HCT116 (cell line): ENCODE results near the gene PRICKLE1. TPM values are rescaled to one million over a fixed set of nuclear protein-coding genes. Genes with fewer than 3 reads are reported as not detected.

Experiments used
- ATAC-seq: fragments of 200-7000 bp; cut with Tn5 transposase; 2 replicates; pipeline ENCODE4 v1.9.1; 2020; ENCODE audit warnings: mild to moderate bottlenecking, moderate library complexity
- BruUV-seq: library from RNA; stranded (reverse); fragments of 400-500 nt; replicated peaks from 2 replicates; lab custom pipeline; 2021; lab: Mats Ljungman, UMichigan
- CTCF ChIA-PET: fragments of 300-600 bp; sonication (Branson Sonifier 250); formaldehyde crosslinking; loops from one replicate; lab custom pipeline; 2021; ENCODE audit warnings: antibody characterized with exemption; lab: Charles Lee
- POLR2A ChIA-PET: fragments of 300-600, 350-600 bp; sonication (Branson Sonifier 250); formaldehyde crosslinking; loops from one replicate; lab custom pipeline; 2021; ENCODE audit warnings: antibody characterized with exemption; lab: Charles Lee
- RAD21 ChIA-PET, 2 experiments: fragments of 300-600 bp; sonication (Branson Sonifier 250); formaldehyde crosslinking; loops; one replicate each; lab custom pipeline; 2023; ENCODE audit warnings: low total read pairs in 2 of 2; ENCODE audit not compliant: uncharacterized antibody in 2 of 2, unreplicated experiment in 2 of 2, low non-redundant PET in 1 of 2; lab: Charles Lee
- DNase-seq: peaks from one replicate; pipeline ENCODE4 v3.0.0-alpha.2; 2010; ENCODE audit warnings: low read depth, low spot score
- H2AFZ ChIP-seq: fragments of 200-600 bp; shearing (Covaris generic), sonication (generic); 2 replicates; pipeline ENCODE4 v1.6.1; 2017; ENCODE audit warnings: low read depth, mixed run types, mixed read lengths, antibody characterized with exemption, low read length; ENCODE audit not compliant: poor library complexity, severe bottlenecking
- H3K27ac ChIP-seq: 2 replicates; pipeline ENCODE4 v1.5.1; 2012; ENCODE audit warnings: low read depth, low read length
- H3K27me3 ChIP-seq: fragments of 200-600 bp; sonication (generic); 2 replicates; pipeline ENCODE4 v1.6.1; 2016; ENCODE audit warnings: mixed run types, low read length, mixed read lengths; ENCODE audit not compliant: insufficient read depth
- H3K36me3 ChIP-seq, 2 experiments: fragments of 200-500 bp in 1 of 2; fragments of 200-600 bp in 1 of 2; sonication (Bioruptor generic) in 1 of 2; sonication (generic) in 1 of 2; 2 replicates each; pipeline versions ENCODE4 v1.5.1 to v1.6.1; 2014 to 2016; ENCODE audit warnings: low read length in 2 of 2, inconsistent platforms in 1 of 2, mixed read lengths in 1 of 2, mixed run types in 1 of 2; ENCODE audit not compliant: insufficient read depth in 2 of 2, control insufficient read depth in 1 of 2
- H3K4me1 ChIP-seq, 2 experiments: fragments of 200-600 bp in 1 of 2; sonication (generic) in 1 of 2; 2 replicates each; pipeline versions ENCODE4 v1.5.1 to v1.6.1; 2012 to 2017; ENCODE audit warnings: low read length in 2 of 2, inconsistent platforms in 1 of 2, mild to moderate bottlenecking in 1 of 2, mixed read lengths in 1 of 2, mixed run types in 1 of 2, moderate library complexity in 1 of 2; ENCODE audit not compliant: insufficient read depth in 2 of 2, control insufficient read depth in 1 of 2
- H3K4me2 ChIP-seq: fragments of 200-600 bp; sonication (generic); 2 replicates; pipeline ENCODE4 v1.6.1; 2017; ENCODE audit warnings: mixed run types, low read length, mixed read lengths
- H3K4me3 ChIP-seq, 2 experiments: fragments of 200-600 bp in 1 of 2; sonication (generic) in 1 of 2; replicated peaks in 1 of 2; 2 replicates each; pipeline ENCODE4 v1.5.1; 2011 to 2016; ENCODE audit warnings: low read length in 2 of 2, control low read depth in 1 of 2, low read depth in 1 of 2, mild to moderate bottlenecking in 1 of 2, mixed read lengths in 1 of 2, mixed run types in 1 of 2
- H3K79me2 ChIP-seq: fragments of 200-600 bp; sonication (generic); 2 replicates; pipeline ENCODE4 v1.6.1; 2017; ENCODE audit warnings: mild to moderate bottlenecking, mixed run types, low read length, moderate library complexity, mixed read lengths; ENCODE audit not compliant: insufficient read depth
- H3K9ac ChIP-seq: fragments of 200-600 bp; sonication (generic); 2 replicates; pipeline ENCODE4 v1.6.1; 2016; ENCODE audit warnings: low read length, mixed read lengths
- H3K9me2 ChIP-seq: fragments of 200-600 bp; sonication (generic), shearing (Covaris generic); 2 replicates; pipeline ENCODE4 v1.6.1; 2017; ENCODE audit warnings: mixed run types, mild to moderate bottlenecking, moderate library complexity; ENCODE audit not compliant: insufficient read depth
- H3K9me3 ChIP-seq, 2 experiments: fragments of 200-500 bp in 1 of 2; fragments of 200-600 bp in 1 of 2; sonication (Bioruptor generic) in 1 of 2; sonication (generic) in 1 of 2; 2 replicates each; pipeline ENCODE4 v1.6.1; 2014 to 2017; ENCODE audit warnings: low read length in 2 of 2, mixed read lengths in 2 of 2, inconsistent platforms in 1 of 2, low read depth in 1 of 2, mild to moderate bottlenecking in 1 of 2, mixed run types in 1 of 2, moderate library complexity in 1 of 2; ENCODE audit not compliant: control insufficient read depth in 1 of 2, insufficient read depth in 1 of 2
- H4K20me1 ChIP-seq: fragments of 200-600 bp; sonication (generic), shearing (Covaris generic); 2 replicates; pipeline ENCODE4 v1.6.1; 2017; ENCODE audit warnings: mixed run types, mild to moderate bottlenecking, moderate library complexity; ENCODE audit not compliant: insufficient read depth
- EGR1 ChIP-seq: IDR thresholded peaks from 2 replicates; pipeline ENCODE4 v1.6.1; 2012; ENCODE audit warnings: low read depth
- ELF1 ChIP-seq: IDR thresholded peaks from 2 replicates; pipeline ENCODE4 v1.6.1; 2012; ENCODE audit warnings: low read depth, borderline replicate concordance
- EZH2 ChIP-seq: fragments of 200-600 bp; sonication (generic); IDR thresholded peaks from 2 replicates; pipeline ENCODE4 v1.6.1; 2017; ENCODE audit warnings: antibody characterized with exemption, mixed run types
- EZH2phosphoT487 ChIP-seq: fragments of 200-600 bp; IDR thresholded peaks from 2 replicates; pipeline ENCODE4 v1.6.1; 2018; ENCODE audit warnings: antibody characterized with exemption, borderline replicate concordance
- JUND ChIP-seq: IDR thresholded peaks from 2 replicates; pipeline ENCODE4 v1.6.1; 2012
- POLR2AphosphoS5 ChIP-seq: IDR thresholded peaks from 2 replicates; pipeline ENCODE4 v1.6.1; 2011; ENCODE audit warnings: mild to moderate bottlenecking, low read depth, low read length, moderate library complexity
- RAD21 ChIP-seq: IDR thresholded peaks from 2 replicates; pipeline ENCODE4 v1.6.1; 2012; ENCODE audit warnings: low read depth, mild to moderate bottlenecking
- SIN3A ChIP-seq: IDR thresholded peaks from 2 replicates; pipeline ENCODE4 v1.6.1; 2012; ENCODE audit warnings: low read depth
- SRF ChIP-seq: IDR thresholded peaks from 2 replicates; pipeline ENCODE4 v1.6.1; 2012; ENCODE audit warnings: low read depth
- TCF7L2 ChIP-seq: IDR thresholded peaks from 2 replicates; pipeline ENCODE4 v1.7.0; 2011; ENCODE audit warnings: borderline replicate concordance, inconsistent platforms; ENCODE audit not compliant: insufficient read depth, insufficient read length; ENCODE audit errors: extremely low read depth
- intact Hi-C: fragments of 100-400 bp; cut with micrococcal nuclease; formaldehyde crosslinking; loops from 2 replicates; pipeline ENCODE4 v1.10.0; 2022
- total RNA-seq: library from RNA; stranded (reverse); gene quantifications from one replicate; pipeline ENCODE4 v1.2.1, GENCODE V29; 2021; ENCODE audit not compliant: unreplicated experiment
- TF ChIP-seq, protein P1 (sequence below): IDR thresholded peaks from 2 replicates; pipeline ENCODE4 v1.6.1; 2012; ENCODE audit warnings: low read depth

The PRICKLE1 gene
- total RNA-seq, 1 experiment from 2014 or later = 1.3 TPM

DNA sequence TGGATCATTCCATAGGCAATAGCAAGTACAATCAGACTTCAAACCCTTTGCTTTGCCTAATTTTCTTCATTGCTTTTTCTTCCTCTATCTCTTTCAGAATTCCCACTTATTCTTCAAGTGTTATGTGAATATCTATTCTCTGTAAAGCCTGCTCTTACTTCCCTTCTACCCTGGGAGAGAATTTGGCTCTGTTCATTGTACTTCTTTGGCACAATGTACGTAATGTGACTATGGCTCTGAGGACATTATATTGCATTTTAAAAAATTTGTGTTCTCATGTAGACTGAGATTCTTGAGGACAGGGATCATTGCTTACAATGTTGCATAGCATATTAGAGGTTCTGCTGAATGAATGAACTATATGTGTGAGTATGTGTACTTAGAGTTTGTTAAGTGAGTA is 16.9 kb upstream of the PRICKLE1 start:
- no TSS peak for BruUV-seq
- Histone ChIP-seq H3K9me2 (no peaks in the 10 kb centered on the region), H3K4me2 (no peak overlapping the region), H3K36me3 (no peaks in the 10 kb centered on the region), H3K4me1 (peaks cover 0 to 7% of the 10 kb centered on the region in 2 experiments; a peak in 1 of 4 replicates), H3K27me3 (no peaks in the 10 kb centered on the region), H3K79me2 (no peaks in the 10 kb centered on the region), H2AFZ (no peak overlapping the region), H3K9ac (no peak overlapping the region), H3K4me3 (no peak overlapping the region), H3K27ac (no peak overlapping the region), H4K20me1 (no peaks in the 10 kb centered on the region), H3K9me3 (no peaks in the 10 kb centered on the region)
- DNase-seq (no peak), ATAC-seq (no peak)
- CTCF ChIA-PET = no interaction called here
- intact Hi-C loops = no loop called here
- TF ChIP-seq RAD21 (no peak), JUND (no peak), ELF1 (no peak), TCF7L2 (no peak), SRF (no peak), SIN3A (no peak), POLR2AphosphoS5 (no peak), EZH2 (no peak), EGR1 (no peak), EZH2phosphoT487 (no peak)
- TF ChIP-seq, protein P1, sequence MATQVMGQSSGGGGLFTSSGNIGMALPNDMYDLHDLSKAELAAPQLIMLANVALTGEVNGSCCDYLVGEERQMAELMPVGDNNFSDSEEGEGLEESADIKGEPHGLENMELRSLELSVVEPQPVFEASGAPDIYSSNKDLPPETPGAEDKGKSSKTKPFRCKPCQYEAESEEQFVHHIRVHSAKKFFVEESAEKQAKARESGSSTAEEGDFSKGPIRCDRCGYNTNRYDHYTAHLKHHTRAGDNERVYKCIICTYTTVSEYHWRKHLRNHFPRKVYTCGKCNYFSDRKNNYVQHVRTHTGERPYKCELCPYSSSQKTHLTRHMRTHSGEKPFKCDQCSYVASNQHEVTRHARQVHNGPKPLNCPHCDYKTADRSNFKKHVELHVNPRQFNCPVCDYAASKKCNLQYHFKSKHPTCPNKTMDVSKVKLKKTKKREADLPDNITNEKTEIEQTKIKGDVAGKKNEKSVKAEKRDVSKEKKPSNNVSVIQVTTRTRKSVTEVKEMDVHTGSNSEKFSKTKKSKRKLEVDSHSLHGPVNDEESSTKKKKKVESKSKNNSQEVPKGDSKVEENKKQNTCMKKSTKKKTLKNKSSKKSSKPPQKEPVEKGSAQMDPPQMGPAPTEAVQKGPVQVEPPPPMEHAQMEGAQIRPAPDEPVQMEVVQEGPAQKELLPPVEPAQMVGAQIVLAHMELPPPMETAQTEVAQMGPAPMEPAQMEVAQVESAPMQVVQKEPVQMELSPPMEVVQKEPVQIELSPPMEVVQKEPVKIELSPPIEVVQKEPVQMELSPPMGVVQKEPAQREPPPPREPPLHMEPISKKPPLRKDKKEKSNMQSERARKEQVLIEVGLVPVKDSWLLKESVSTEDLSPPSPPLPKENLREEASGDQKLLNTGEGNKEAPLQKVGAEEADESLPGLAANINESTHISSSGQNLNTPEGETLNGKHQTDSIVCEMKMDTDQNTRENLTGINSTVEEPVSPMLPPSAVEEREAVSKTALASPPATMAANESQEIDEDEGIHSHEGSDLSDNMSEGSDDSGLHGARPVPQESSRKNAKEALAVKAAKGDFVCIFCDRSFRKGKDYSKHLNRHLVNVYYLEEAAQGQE = no peak
- POLR2A ChIA-PET = no interaction called here
- RAD21 ChIA-PET = no interaction called here
